GM19455 (cell line): Measurements from ENCODE around the gene EFCAB3.
"Not testable (repeated sequence)": the region's sequence is repeated elsewhere in the genome, so short reads cannot be mapped to it uniquely, and the experiment has no call there.

ENCODE experiments used
- ATAC-seq: cut with Tn5 transposase; IDR thresholded peaks from one replicate; pipeline ENCODE4 v1.9.1; 2021; ENCODE audit not compliant: unreplicated experiment

EFCAB3 gene

GRCh38 chr17:62380253-62380652 lies at the start of gene EFCAB3:
EFCAB3 (plus strand) TSS chr17:62380553; CDS start chr17:62382980, 2,427 bp downstream.
- no peak for ATAC-seq

- no peak for ATAC-seq
These were observed 43.8 kb upstream of the EFCAB3 start for GRCh38 chr17:62336527-62336926.

GRCh38 chr17:62343764-62344270 lies 36.5 kb upstream of the EFCAB3 start:
- no peak for ATAC-seq

- ATAC-seq: no peak
These were observed 29.2 kb upstream of the EFCAB3 start for GRCh38 chr17:62351176-62351575.

GRCh38 chr17:62366191-62366590 lies 14.2 kb upstream of the EFCAB3 start:
- no peak for ATAC-seq

DNA sequence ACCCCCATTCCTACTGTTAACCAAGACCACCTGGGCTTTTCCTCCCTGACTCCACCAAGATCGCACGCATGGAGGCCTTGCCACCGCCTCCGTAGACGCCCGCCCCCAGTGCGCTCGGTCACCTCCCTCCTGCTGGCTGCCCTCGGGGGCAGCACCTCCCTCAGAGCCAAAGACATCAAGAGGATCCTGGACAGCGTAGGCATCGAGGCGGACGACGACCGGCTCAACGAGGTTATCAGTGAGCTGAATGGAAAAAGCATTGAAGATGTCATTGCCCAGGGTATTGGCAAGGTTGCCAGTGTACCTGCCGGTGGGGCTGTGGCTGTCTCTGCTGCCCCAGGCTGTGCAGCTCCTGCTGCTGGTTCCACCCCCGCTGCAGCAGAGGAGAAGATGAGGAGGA lies 1.2 kb downstream of the EFCAB3 start:
- ATAC-seq: no peak

GRCh38 chr17:62388856-62389255 lies 8.5 kb downstream of the EFCAB3 start:
- ATAC-seq: no peak

- no peak for ATAC-seq
These were observed 12.6 kb downstream of the EFCAB3 start for GRCh38 chr17:62392908-62393307.

GRCh38 chr17:62398891-62399290 lies 18.5 kb downstream of the EFCAB3 start:
- ATAC-seq: no peak

DNA sequence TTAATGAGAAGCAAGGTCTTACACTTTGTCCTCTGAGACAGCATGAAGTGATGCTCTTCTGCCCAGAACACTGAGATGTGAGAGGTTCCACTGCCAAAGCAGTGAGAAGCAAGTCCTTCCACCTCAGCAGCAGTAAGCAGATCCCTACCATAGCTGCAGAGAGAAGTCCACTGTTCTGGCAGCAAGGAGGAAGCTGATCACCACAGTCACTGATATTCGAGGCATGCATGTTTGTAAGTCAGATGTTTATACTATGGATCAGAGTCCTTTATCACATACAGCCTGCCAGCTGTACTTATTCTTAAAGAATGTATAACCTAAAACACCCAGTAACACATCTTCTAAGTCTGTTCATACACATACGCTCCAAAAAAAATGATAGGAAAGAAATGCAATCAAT lies 25.1 kb downstream of the EFCAB3 start:
- ATAC-seq: no peak

DNA sequence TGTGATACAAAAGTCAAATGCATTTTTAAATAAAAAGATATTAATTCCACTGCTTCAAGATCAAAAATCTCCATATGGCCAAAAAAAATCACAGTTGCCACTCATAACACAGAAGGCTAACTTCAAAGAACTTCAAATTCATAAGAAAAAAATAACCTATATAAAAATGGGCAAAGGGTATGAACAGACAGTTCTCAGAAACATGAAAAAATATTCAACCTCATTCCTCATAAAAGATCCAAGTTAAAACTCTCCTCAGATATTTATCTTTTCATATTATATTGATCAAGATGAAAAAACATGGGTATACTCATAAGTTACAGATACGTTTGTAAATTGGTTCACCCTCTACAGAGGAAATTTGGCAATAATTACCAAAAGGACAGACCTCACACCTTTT lies 32.7 kb downstream of the EFCAB3 start:
- not testable (repeated sequence) for ATAC-seq

DNA sequence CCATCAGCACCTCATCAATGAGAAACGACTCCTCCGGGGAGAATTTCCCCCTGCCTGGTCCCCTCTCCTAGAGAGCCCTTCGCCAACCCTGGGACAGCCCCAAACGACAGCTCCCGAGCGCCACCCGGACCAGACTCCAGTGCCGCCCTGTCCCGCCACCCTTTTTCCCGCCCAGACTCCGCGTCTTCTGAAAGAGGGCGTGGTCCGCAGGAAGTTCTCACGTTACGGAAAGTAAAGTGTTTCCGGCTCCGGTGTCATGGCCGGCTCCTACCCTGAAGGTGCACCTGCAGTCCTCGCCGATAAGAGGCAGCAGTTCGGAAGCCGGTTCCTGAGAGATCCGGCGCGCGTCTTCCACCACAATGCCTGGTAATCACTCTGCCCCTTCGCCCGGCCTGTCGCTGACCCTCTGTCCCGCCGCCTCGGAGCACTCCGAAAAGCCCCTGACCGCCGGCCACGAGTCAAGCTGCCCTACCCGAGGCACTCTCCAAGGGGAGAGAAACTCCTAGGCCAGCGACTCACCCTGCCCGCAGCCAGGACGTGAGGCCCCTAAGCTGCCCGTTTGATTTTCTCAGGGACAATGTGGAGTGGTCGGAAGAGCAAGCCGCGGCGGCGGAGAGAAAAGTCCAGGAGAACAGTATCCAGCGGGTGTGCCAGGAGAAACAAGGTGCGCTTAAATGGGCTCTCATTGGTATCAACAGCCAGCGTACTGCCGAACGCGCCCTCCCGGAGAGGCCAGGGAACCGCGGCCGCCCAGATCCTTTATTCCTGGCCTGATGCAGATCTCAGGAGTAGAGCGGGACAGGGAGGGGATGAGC lies 43.5 kb downstream of the EFCAB3 start, which contains the start of gene METTL2A:
Gene METTL2A, plus strand, starts transcription at position 251 of the 815 bp plus-strand sequence. Its CDS starts 6 bp downstream, at position 257.
- ATAC-seq: peak; percentile 85

GRCh38 chr17:62426214-62426613 lies 45.9 kb downstream of the EFCAB3 start:
- ATAC-seq: not testable (repeated sequence)

DNA sequence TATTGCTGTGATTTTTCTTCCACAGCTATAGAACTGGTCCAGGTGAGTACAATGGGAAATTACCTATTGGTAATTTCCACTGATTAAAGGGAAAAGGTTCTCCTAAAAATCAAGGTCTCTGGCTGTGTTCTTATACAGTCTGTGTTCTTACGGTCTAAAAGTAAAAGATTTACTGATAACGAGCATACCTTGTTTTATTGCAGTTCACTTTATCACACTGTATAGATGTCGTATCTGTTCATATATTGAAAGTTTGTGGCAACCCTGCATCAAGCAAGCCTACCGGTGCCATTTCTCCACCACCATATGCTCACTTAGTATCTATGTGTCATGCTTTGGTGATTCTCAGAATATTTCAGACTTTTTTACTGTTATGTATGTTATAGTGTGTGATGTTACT lies 54.9 kb downstream of the EFCAB3 start:
- not testable (repeated sequence) for ATAC-seq

- ATAC-seq: not testable (repeated sequence)
These were observed 60.8 kb downstream of the EFCAB3 start for GRCh38 chr17:62441181-62441580.

GRCh38 chr17:62444063-62444462 lies 63.7 kb downstream of the EFCAB3 start:
- no peak for ATAC-seq

DNA sequence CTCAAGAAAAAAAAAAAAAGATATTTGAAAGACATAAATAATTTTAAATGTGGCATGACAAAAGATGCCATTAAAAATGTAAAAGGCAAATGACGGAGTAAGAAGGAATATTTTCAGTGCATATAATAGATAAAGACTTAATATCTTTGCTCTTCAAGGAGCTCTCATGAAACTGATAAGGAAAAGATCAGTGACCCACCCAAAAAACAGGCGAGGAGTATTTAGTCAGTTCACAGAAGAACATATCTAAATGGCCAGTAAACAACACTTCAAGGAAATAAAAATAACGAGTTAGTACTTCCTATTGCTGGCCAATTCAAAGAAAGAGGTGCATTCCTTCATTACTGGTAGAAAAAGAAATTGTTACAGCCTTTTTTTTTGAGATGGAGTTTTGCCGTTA lies 65.4 kb downstream of the EFCAB3 start:
- ATAC-seq: not testable (repeated sequence)

DNA sequence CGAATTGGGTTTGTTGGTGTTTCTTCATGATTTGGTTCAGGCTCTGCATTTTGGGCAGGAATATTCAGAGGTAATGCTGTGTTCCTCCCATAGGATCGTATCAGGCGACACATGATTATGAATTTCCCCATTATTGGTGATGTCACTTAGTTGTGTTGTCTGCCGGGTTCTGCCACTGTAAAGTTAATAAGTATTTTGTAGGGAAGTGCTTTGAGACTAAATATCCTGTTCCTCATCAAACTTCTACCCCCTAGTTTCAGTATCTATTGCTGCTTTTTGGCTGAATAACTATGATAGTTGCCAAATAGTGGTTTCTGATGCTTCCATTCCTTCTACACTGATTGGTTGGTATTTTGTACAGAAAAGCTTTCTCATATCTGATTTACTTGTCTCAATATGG lies 71.8 kb downstream of the EFCAB3 start:
- ATAC-seq: not testable (repeated sequence)

DNA sequence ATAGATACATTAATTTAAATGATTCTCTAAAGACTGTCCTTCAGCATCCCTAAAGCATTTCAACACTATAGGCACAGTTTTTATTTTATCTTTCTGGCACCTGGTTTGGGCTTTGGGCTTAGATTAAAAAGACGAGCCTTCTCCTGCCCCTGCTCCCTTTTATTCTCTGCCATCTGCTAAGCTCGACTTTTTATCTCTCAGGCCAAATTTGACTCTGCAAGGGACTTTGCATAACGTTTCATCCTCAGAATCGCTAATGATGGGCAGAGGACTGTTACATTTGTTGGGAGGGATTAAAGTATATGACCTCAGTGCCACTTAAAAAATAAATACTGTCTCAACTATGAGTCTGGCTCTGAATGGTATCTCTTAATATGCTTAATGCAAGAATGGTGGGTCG lies 72.7 kb downstream of the EFCAB3 start:
- ATAC-seq: not testable (repeated sequence)

DNA sequence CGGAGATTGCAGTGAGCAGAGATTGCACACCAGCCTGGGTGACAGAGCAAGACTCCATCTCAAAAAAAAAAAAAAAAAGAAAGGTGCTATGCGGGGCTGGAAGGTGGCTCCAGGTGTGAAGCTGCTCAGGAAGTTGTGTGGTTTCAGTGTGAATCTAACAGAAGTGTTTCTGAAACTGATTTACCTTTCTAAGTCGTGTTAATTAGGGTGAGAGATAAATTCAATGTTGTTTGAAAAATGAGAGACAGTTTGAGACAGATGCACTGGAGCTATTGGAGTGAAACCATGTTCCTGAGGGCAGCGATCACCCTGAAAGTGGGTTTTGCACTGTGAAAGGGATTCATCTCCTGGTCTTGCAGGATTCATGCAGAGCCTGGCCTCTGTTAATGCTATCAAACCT lies 73.3 kb downstream of the EFCAB3 start:
- ATAC-seq: peak; percentile 24

GRCh38 chr17:62454111-62454510 lies 73.8 kb downstream of the EFCAB3 start:
- peak; percentile 61 for ATAC-seq

DNA sequence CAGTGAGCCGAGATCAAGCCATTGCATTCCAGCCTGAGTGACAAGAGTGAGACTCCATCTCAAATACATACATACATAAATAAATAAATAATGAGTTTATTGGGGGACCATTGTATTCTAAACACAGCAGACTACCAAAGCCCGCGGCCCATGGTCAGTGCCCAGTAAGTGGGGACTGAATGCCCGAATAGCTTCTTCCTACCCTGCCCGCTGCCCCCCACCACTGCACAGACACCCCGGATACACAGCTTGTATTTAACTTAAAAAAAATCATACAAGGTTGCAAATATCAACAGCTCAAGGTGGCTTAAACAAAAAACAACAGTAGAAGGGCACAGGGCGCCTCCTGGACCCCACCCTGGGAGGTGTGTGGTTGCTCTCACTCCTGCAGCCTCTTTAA lies 75.7 kb downstream of the EFCAB3 start:
- ATAC-seq: no peak
